Natural killer cell (primary cell): ENCODE measurements around the gene LRRC47. TPM values are rescaled to one million over a fixed set of nuclear protein-coding genes. Genes with fewer than 3 reads are reported as not detected.

Experiments used
- ATAC-seq, 3 donors: fragments of 150-1000 bp in 2 of 3; fragments of 200-7000 bp in 1 of 3; cut with Tn5 transposase; 1 replicate in 1 of 3; 2 replicates in 2 of 3; pipeline ENCODE4 v1.10.0; 2021; ENCODE audit warnings: mild to moderate bottlenecking in 2 of 3, moderate library complexity in 2 of 3
- DNase-seq, 2 donors: peaks; one replicate each; pipeline versions ENCODE4 v3.0.0 to v3.0.0-alpha.2; 2013 to 2021; ENCODE audit warnings: mixed read lengths in 1 of 2
- H3K27ac ChIP-seq: one replicate; pipeline ENCODE4 v1.5.1; 2013; ENCODE audit warnings: mild to moderate bottlenecking, low read length
- H3K27me3 ChIP-seq: one replicate; pipeline ENCODE4 v1.6.1; 2013; ENCODE audit warnings: low read length; ENCODE audit not compliant: control insufficient read depth, insufficient read depth
- H3K36me3 ChIP-seq: one replicate; pipeline ENCODE4 v1.6.1; 2013; ENCODE audit warnings: low read length; ENCODE audit not compliant: control insufficient read depth, insufficient read depth
- H3K4me1 ChIP-seq: one replicate; pipeline ENCODE4 v1.6.1; 2013; ENCODE audit warnings: low read length; ENCODE audit not compliant: control insufficient read depth, insufficient read depth
- H3K4me3 ChIP-seq: one replicate; pipeline ENCODE4 v1.5.1; 2013; ENCODE audit warnings: low read length
- H3K9me3 ChIP-seq: one replicate; pipeline ENCODE4 v1.6.1; 2013; ENCODE audit warnings: low read length; ENCODE audit not compliant: control insufficient read depth, insufficient read depth
- H3K27ac Mint-ChIP-seq, 2 donors: one replicate each; pipeline ENCODE4 v1.8.0; 2022; ENCODE audit warnings: mild to moderate bottlenecking in 2 of 2, mixed read lengths in 2 of 2, moderate library complexity in 1 of 2
- H3K27me3 Mint-ChIP-seq, 2 donors: one replicate each; pipeline ENCODE4 v1.8.0; 2022; ENCODE audit warnings: low read depth in 2 of 2, mixed read lengths in 2 of 2
- H3K36me3 Mint-ChIP-seq: one replicate; pipeline ENCODE4 v1.8.0; 2022; ENCODE audit warnings: mixed read lengths
- H3K4me1 Mint-ChIP-seq, 2 donors: one replicate each; pipeline ENCODE4 v1.8.0; 2022; ENCODE audit warnings: mixed read lengths in 2 of 2
- H3K4me3 Mint-ChIP-seq: one replicate; pipeline ENCODE4 v1.8.0; 2022; ENCODE audit warnings: mild to moderate bottlenecking, moderate library complexity, mixed read lengths
- H3K9me3 Mint-ChIP-seq, 2 donors: one replicate each; pipeline ENCODE4 v1.8.0; 2022; ENCODE audit warnings: mixed read lengths in 2 of 2
- WGBS: methylation state at CpG from one replicate; pipeline ENCODE4 v1.1.7; 2013; ENCODE audit warnings: missing lambda C conversion rate; ENCODE audit not compliant: insufficient coverage; 5-methylcytosine and 5-hydroxymethylcytosine counted together
- intact Hi-C: fragments of 100-400 bp; cut with micrococcal nuclease; formaldehyde crosslinking; loops from one replicate; pipeline ENCODE4 v1.14.2; 2022
- total RNA-seq, 4 donors: library from RNA; stranded (reverse); fragments of 120-200 nt in 1 of 4; gene quantifications; one replicate each; pipeline versions ENCODE4 v1.2.3 to v1.2.4, GENCODE V29; 2013 to 2022
- TF ChIP-seq, protein P1 (sequence below): fragments of 200-600 bp; IDR thresholded peaks from one replicate; pipeline ENCODE4 v1.8.0; 2022; ENCODE audit warnings: antibody characterized with exemption

Gene LRRC47
- total RNA-seq, 3 donors from 2014 or later (not counting 1 experiment from before 2014, with no cell fraction given) = 33.5 to 49.8 (median 45.2) TPM

DNA sequence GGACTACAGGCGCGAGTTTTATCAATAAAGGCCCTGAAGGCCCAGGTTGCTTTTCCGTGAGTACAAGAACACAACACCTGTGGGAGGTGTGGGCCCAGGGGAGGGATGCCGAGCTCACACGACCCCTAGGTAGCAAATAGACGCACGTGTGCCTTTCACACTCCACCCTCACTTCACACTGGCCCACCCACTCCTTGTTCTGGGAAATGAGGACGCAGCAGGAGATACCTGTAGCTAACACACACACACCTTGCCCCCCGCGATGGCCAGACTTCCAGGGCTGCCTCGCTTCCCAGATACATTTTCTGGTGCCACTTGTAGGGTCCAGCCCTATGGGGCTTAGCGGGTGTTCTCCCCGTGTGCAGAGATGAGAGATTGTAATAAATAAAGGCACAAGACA, 48.4 kb downstream of the LRRC47 start:
- intact Hi-C loops = no loop called here
- 88% methylated on average over 11 of the region's 13 CpGs for WGBS
- Mint-ChIP-seq H3K27me3 (peaks cover 0 to 10% of the 10 kb centered on the region in 2 donors), H3K4me3 (peak overlapping the region; percentile 71), H3K36me3 (no peaks in the 10 kb centered on the region), H3K4me1 (peaks cover 24 to 32% of the 10 kb centered on the region in 2 donors), H3K27ac (peak overlapping the region; percentile 38 to 79), H3K9me3 (no peaks in the 10 kb centered on the region)
- Histone ChIP-seq H3K9me3 (no peaks in the 10 kb centered on the region), H3K4me1 (peaks cover 17% of the 10 kb centered on the region), H3K4me3 (no peak overlapping the region), H3K27me3 (no peaks in the 10 kb centered on the region), H3K27ac (no peak overlapping the region), H3K36me3 (peaks cover 3% of the 10 kb centered on the region)
- DNase-seq = no peak
- ATAC-seq = no peak
- TF ChIP-seq, protein P1, sequence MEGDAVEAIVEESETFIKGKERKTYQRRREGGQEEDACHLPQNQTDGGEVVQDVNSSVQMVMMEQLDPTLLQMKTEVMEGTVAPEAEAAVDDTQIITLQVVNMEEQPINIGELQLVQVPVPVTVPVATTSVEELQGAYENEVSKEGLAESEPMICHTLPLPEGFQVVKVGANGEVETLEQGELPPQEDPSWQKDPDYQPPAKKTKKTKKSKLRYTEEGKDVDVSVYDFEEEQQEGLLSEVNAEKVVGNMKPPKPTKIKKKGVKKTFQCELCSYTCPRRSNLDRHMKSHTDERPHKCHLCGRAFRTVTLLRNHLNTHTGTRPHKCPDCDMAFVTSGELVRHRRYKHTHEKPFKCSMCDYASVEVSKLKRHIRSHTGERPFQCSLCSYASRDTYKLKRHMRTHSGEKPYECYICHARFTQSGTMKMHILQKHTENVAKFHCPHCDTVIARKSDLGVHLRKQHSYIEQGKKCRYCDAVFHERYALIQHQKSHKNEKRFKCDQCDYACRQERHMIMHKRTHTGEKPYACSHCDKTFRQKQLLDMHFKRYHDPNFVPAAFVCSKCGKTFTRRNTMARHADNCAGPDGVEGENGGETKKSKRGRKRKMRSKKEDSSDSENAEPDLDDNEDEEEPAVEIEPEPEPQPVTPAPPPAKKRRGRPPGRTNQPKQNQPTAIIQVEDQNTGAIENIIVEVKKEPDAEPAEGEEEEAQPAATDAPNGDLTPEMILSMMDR = no peak

DNA sequence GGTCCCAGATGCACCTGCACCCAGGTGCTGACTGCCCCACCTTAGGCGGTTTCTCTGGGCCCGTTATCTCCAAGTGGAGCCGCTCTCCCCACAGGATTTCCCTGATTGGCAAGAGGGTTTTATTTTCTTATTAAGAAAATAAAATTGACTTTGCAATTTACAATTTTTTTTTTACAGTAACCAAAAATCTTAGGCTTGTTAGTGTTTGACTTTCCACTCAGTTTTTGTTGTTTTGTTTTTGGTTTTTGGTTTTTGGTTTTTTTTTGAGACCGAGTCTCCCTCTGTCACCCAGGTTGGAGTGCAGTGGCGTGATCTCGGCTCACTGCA, 48.8 kb downstream of the LRRC47 start:
- Histone ChIP-seq H3K36me3 (peaks cover 3% of the 10 kb centered on the region), H3K27me3 (no peaks in the 10 kb centered on the region), H3K4me3 (peak overlapping the region; percentile 53), H3K9me3 (no peaks in the 10 kb centered on the region), H3K27ac (no peak overlapping the region), H3K4me1 (peaks cover 17% of the 10 kb centered on the region)
- H3K27me3 Mint-ChIP-seq = peaks cover 0 to 10% of the 10 kb centered on the region in 2 donors
- TF ChIP-seq, protein P1 = no peak
- no peaks in the 10 kb centered on the region for H3K36me3 Mint-ChIP-seq
- 77% methylated on average over 2 of the region's 6 CpGs for whole genome bisulfite sequencing
- intact Hi-C loops = no loop called here
- peak overlapping the region; percentile 71 for H3K4me3 Mint-ChIP-seq
- no peak for ATAC-seq
- no peak for DNase-seq
- peak overlapping the region; percentile 38 to 79 for H3K27ac Mint-ChIP-seq
- peaks cover 24 to 32% of the 10 kb centered on the region in 2 donors for H3K4me1 Mint-ChIP-seq
- no peaks in the 10 kb centered on the region for H3K9me3 Mint-ChIP-seq

DNA sequence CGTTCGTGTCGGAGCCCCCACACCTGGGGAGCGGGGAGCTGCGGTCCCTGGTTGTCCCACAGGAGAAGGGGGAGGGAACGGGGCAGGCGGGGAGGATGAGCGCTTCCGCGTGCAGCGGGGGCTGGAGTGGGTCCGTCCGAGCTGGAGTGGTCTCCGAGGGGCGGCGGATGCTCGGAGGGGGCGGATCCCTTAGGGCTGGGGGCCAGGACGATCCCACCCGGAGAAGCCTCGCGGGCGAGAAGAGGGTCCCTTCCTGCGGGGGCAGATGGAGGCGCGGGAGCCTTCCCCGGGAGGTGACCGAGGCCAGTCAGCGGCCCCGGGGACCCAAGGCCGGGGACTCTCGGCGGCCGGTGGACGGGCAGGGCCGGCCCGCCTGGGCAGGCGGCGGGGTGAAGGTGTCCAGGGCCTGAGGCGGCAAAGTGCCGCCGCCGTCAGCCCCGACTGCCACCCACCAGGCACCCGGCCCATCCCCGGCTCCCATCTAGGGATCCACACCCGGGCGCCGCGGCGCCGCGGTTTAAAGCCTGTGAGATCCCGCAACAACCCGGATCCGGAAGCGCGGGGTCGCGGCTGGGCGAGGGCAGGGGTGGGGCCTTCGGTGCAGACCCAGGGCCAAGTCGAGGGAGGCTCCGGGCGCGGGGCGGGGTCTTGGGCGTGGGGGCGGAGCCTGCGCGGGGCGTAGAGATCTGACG, 49.3 kb downstream of the LRRC47 start:
- no peaks in the 10 kb centered on the region for H3K9me3 ChIP-seq
- H3K4me1 ChIP-seq = peaks cover 17% of the 10 kb centered on the region
- H3K4me3 ChIP-seq = peak overlapping the region; percentile 53
- H3K4me3 Mint-ChIP-seq = peak overlapping the region; percentile 86
- peaks cover 3% of the 10 kb centered on the region for H3K36me3 ChIP-seq
- WGBS = 3% methylated on average over 73 of the region's 73 CpGs
- no peaks in the 10 kb centered on the region for H3K9me3 Mint-ChIP-seq
- intact Hi-C loops = no loop called here
- ATAC-seq (peak; percentile 87 to 95 (median 93)), DNase-seq (peak; percentile 62 to 89)
- peaks cover 0 to 7% of the 10 kb centered on the region in 2 donors for H3K27me3 Mint-ChIP-seq
- peaks cover 24 to 32% of the 10 kb centered on the region in 2 donors for H3K4me1 Mint-ChIP-seq
- no peaks in the 10 kb centered on the region for H3K36me3 Mint-ChIP-seq
- H3K27me3 ChIP-seq = no peaks in the 10 kb centered on the region
- TF ChIP-seq, protein P1 = no peak
- peak overlapping the region; percentile 51 for H3K27ac ChIP-seq
- H3K27ac Mint-ChIP-seq = peak overlapping the region; percentile 76 to 79

DNA sequence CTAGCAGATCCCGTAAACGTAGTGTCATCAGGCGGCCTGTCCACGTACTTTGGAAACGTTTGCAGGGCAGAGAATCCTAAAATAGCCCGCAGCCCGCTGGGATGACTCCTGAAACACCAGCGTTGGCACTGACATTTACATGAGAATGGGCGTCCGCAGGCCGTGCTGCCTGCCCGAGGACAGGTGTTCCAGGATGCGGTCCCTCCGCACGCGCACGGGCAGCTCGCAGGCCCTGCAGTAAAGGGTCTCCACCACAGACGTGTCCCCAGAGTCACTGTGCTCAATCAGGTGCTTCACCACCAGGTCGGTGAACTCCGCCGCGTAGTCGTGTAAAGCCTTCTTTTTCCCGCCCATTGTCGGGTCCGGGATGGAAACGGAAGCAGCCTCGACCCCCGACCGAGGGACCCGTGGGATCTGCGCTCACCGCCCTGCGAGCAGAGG, 49.9 kb downstream of the LRRC47 start:
- ATAC-seq = no peak
- Histone ChIP-seq H3K27me3 (no peaks in the 10 kb centered on the region), H3K27ac (peak overlapping the region; percentile 51), H3K4me3 (peak overlapping the region; percentile 53), H3K36me3 (peaks cover 3% of the 10 kb centered on the region), H3K9me3 (no peaks in the 10 kb centered on the region), H3K4me1 (peaks cover 17% of the 10 kb centered on the region)
- Mint-ChIP-seq H3K27ac (peak overlapping the region; percentile 76 to 79), H3K4me3 (peak overlapping the region; percentile 86), H3K36me3 (no peaks in the 10 kb centered on the region), H3K4me1 (peaks cover 24 to 32% of the 10 kb centered on the region in 2 donors), H3K27me3 (peaks cover 0 to 6% of the 10 kb centered on the region in 2 donors), H3K9me3 (no peaks in the 10 kb centered on the region)
- intact Hi-C loops = no loop called here
- 46% methylated on average over 35 of the region's 35 CpGs for WGBS
- DNase-seq = peak in 1 of 2 donors; percentile 29
- TF ChIP-seq, protein P1 = no peak
